Coronary artery (tissue), 2 donors: ENCODE data around the gene POLR1A.
A peak's percentile ranks its signal among the peaks of the same experiment; 100 is the strongest.

Source experiments
- DNase-seq: peaks from one replicate; pipeline ENCODE4 v3.0.0-alpha.2; 2017; ENCODE audit warnings: low spot score
- H3K27ac ChIP-seq, 2 donors: fragments of 200-600 bp; sonication (generic); one replicate each; pipeline ENCODE4 v1.5.1; 2016 to 2019
- H3K4me3 ChIP-seq: fragments of 200-600 bp; sonication (generic); 2 replicates; pipeline ENCODE4 v1.5.1; 2016; ENCODE audit warnings: mild to moderate bottlenecking, moderate library complexity
- CTCF ChIP-seq: fragments of 200-600 bp; sonication (generic); IDR thresholded peaks from one replicate; pipeline ENCODE4 v1.5.1; 2019; ENCODE audit warnings: antibody characterized with exemption

The POLR1A gene

GRCh38 chr2:86078774-86079545, 26.7 kb downstream of the POLR1A start:
- no peak for DNase-seq
- Histone ChIP-seq H3K27ac (no peak overlapping the region), H3K4me3 (no peak overlapping the region)
- TF ChIP-seq CTCF, result no peak

- DNase-seq, result no peak
- no peak overlapping the region for H3K4me3 ChIP-seq
- H3K27ac ChIP-seq, result no peak overlapping the region
- no peak for TF ChIP-seq CTCF
Observed at GRCh38 chr2:86075886-86076285, 29.8 kb downstream of the POLR1A start.

GRCh38 chr2:86074811-86075210, 30.9 kb downstream of the POLR1A start:
- no peak overlapping the region for H3K27ac ChIP-seq
- no peak for DNase-seq
- no peak for TF ChIP-seq CTCF
- no peak overlapping the region for H3K4me3 ChIP-seq

- no peak for TF ChIP-seq CTCF
- H3K27ac ChIP-seq, result no peak overlapping the region
- H3K4me3 ChIP-seq, result no peak overlapping the region
- DNase-seq, result no peak
Observed at GRCh38 chr2:86074256-86074655, 31.4 kb downstream of the POLR1A start.

GRCh38 chr2:86073225-86073624, 32.5 kb downstream of the POLR1A start:
- no peak overlapping the region for H3K4me3 ChIP-seq
- peak overlapping the region in 1 of 2 donors; percentile 85 for H3K27ac ChIP-seq

GRCh38 chr2:86072271-86072858, 33.3 kb downstream of the POLR1A start:
- Histone ChIP-seq H3K4me3 (no peak overlapping the region), H3K27ac (peak overlapping the region; percentile 74 to 85)
- TF ChIP-seq CTCF, result no peak
- peak; percentile 97 for DNase-seq

More at GRCh38 chr2:86073225-86073624, 32.5 kb downstream of the POLR1A start:
- no peak for DNase-seq
- no peak for TF ChIP-seq CTCF

- DNase-seq, result no peak
- no peak for TF ChIP-seq CTCF
- H3K4me3 ChIP-seq, result no peak overlapping the region
- H3K27ac ChIP-seq, result no peak overlapping the region
Observed at GRCh38 chr2:86070868-86071267, 34.8 kb downstream of the POLR1A start.
